HFFc6 (cell line): ENCODE measurements around the gene MED25. TPM values are rescaled to one million over a fixed set of nuclear protein-coding genes. Genes with fewer than 3 reads are reported as not detected.
A peak's percentile ranks its signal among the peaks of the same experiment; 100 is the strongest.

ENCODE experiments used
- DNase-seq: peaks from one replicate; pipeline ENCODE4 v3.0.0-alpha.2; 2018
- H3K27ac Mint-ChIP-seq: 2 replicates; pipeline ENCODE4 v1.8.0; 2020; ENCODE audit warnings: mild to moderate bottlenecking, mixed read lengths
- H3K27me3 Mint-ChIP-seq: 2 replicates; pipeline ENCODE4 v1.8.0; 2021; ENCODE audit warnings: mild to moderate bottlenecking, moderate library complexity, mixed read lengths; ENCODE audit not compliant: insufficient read depth
- H3K36me3 Mint-ChIP-seq: 2 replicates; pipeline ENCODE4 v1.8.0; 2021; ENCODE audit warnings: low read depth, mixed read lengths
- H3K4me1 Mint-ChIP-seq: 2 replicates; pipeline ENCODE4 v1.8.0; 2020; ENCODE audit warnings: low read depth, mixed read lengths
- H3K4me3 Mint-ChIP-seq: 2 replicates; pipeline ENCODE4 v1.8.0; 2020; ENCODE audit warnings: mild to moderate bottlenecking, moderate library complexity, mixed read lengths
- H3K9me3 Mint-ChIP-seq: 2 replicates; pipeline ENCODE4 v1.8.0; 2020; ENCODE audit warnings: mild to moderate bottlenecking, mixed read lengths
- total RNA-seq, 6 experiments: library from RNA; stranded (reverse); fragmentation: NEBNext Ultra II Directional; extraction: Animal tissue kit (Norgen Biotek cat#: 25700); gene quantifications; 2 replicates in 1 of 6; 3 replicates in 5 of 6; pipeline ENCODE4 v1.2.3, GENCODE V29; 2021
- TF ChIP-seq, protein P1 (sequence below): fragments of 200-600 bp; sonication (generic); IDR thresholded peaks from 2 replicates; pipeline ENCODE4 v1.5.0; 2021; ENCODE audit warnings: antibody characterized with exemption, mild to moderate bottlenecking

The MED25 gene
- total RNA-seq, 6 experiments from 2014 or later, result 44.5 to 50.6 (median 47.8) TPM

DNA sequence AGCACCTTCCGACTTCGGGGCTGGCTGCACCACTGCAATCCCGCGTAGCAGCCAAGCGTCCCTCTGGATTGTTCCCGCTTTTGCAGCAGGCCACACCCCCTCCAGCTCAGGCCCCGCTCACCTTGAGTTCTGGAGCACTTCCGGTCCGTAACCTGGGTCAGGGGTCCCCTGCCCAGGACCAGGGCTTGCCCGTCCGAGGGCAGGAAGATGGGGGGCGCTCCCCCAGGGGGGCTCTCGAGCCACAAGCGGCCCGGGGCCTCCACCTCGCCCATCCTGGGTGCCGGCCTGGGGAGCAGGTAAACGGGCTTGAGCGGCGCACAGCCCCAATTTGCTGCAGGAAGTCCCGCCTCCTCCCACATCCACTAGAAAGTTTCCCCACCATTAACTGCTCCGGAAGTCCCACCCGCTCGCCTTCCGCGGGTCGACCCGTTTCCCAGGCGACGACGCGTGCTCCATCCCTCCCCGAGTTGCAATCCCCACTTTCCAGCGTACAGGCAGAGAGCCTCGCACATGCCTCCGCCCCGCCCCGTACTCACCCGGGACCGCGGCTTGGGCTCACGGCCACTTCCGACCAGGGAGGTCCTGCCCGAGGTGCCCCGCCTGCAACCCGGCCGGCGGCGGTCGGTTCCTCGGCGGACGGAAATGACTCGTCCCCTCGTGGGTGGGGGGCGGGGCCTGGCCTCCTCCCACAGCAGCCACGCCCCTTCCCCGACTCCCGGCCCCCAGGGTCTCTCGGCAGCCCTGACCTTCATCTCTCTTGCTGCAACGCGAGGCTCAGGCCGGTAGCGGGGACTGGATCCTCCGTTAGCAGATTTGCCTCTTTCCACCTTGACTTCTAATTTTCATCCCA, 49.1 kb downstream of the MED25 start, which contains the start of gene PNKP:
Gene PNKP (minus strand): TSS at position 644 of the 850 bp plus-strand sequence. CDS start 372 bp downstream, at position 272.
- peak; percentile 88 for DNase-seq
- Mint-ChIP-seq H3K9me3 (peaks cover 5% of the 10 kb centered on the region; the same call in 1 of the 2 replicates), H3K27ac (no peak within 1 kb of the TSS; the same call in 1 of the 2 replicates), H3K4me1 (peaks cover 43% of the 10 kb centered on the region), H3K27me3 (peaks cover 13% of the 10 kb centered on the region), H3K4me3 (peak within 1 kb of the TSS; percentile 97), H3K36me3 (peaks cover 38% of the 10 kb centered on the region)
- TF ChIP-seq, protein P1, sequence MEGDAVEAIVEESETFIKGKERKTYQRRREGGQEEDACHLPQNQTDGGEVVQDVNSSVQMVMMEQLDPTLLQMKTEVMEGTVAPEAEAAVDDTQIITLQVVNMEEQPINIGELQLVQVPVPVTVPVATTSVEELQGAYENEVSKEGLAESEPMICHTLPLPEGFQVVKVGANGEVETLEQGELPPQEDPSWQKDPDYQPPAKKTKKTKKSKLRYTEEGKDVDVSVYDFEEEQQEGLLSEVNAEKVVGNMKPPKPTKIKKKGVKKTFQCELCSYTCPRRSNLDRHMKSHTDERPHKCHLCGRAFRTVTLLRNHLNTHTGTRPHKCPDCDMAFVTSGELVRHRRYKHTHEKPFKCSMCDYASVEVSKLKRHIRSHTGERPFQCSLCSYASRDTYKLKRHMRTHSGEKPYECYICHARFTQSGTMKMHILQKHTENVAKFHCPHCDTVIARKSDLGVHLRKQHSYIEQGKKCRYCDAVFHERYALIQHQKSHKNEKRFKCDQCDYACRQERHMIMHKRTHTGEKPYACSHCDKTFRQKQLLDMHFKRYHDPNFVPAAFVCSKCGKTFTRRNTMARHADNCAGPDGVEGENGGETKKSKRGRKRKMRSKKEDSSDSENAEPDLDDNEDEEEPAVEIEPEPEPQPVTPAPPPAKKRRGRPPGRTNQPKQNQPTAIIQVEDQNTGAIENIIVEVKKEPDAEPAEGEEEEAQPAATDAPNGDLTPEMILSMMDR, result 0 out of 2 replicates have a peak, but pooled peaks have one; percentile 1

- H3K27ac Mint-ChIP-seq, result no peak overlapping the region
- peaks cover 33% of the 10 kb centered on the region for H3K36me3 Mint-ChIP-seq
- peaks cover 8% of the 10 kb centered on the region for H3K27me3 Mint-ChIP-seq
- DNase-seq, result no peak
- H3K9me3 Mint-ChIP-seq, result peaks cover 5% of the 10 kb centered on the region; the same call in 1 of the 2 replicates
- TF ChIP-seq, protein P1, result no peak
- no peak overlapping the region for H3K4me3 Mint-ChIP-seq
- peaks cover 44% of the 10 kb centered on the region for H3K4me1 Mint-ChIP-seq
Measured at GRCh38 chr19:49869009-49869483, 51.0 kb downstream of the MED25 start.

GRCh38 chr19:49869484-49870308, 51.6 kb downstream of the MED25 start:
- Mint-ChIP-seq H3K4me3 (no peak overlapping the region), H3K4me1 (peaks cover 47% of the 10 kb centered on the region), H3K9me3 (peaks cover 5% of the 10 kb centered on the region; the same call in 1 of the 2 replicates), H3K27ac (no peak overlapping the region; the same call in 1 of the 2 replicates), H3K27me3 (peaks cover 8% of the 10 kb centered on the region), H3K36me3 (peaks cover 26% of the 10 kb centered on the region)
- DNase-seq, result peak; percentile 100
- TF ChIP-seq, protein P1, result peak; percentile 46

- Mint-ChIP-seq H3K27ac (no peak overlapping the region; the same call in 1 of the 2 replicates), H3K36me3 (peaks cover 20% of the 10 kb centered on the region), H3K9me3 (peaks cover 5% of the 10 kb centered on the region; the same call in 1 of the 2 replicates), H3K4me3 (no peak overlapping the region), H3K4me1 (peaks cover 47% of the 10 kb centered on the region), H3K27me3 (peaks cover 8% of the 10 kb centered on the region)
- DNase-seq, result no peak
- TF ChIP-seq, protein P1, result no peak
Measured at GRCh38 chr19:49870309-49870901, 52.3 kb downstream of the MED25 start.
